Kidney capillary endothelial cell (primary cell): ENCODE measurements around the gene FAM186B.

Experiments
- DNase-seq: peaks from one replicate; pipeline ENCODE4 v3.0.0-alpha.2; 2018; ENCODE audit warnings: low spot score

FAM186B gene

DNA sequence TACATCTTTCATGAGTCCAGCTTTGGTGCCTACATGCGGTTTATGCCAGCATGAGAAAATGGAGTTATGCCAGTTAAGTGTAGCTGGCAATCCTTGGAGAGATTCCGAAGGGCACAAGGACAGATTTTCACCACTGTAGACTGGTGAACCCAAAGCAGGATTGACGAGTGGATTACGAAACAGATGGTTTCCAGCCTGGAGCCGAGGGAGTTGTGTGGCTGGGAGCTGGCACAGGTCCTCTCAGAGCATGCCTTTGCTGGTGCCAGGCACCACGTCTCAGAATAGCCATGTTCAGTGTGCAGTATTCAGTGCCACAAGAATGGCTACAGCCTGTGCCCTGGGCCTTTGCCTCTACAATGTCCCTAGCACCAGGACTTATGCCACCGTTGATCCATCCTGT, 53.4 kb downstream of the FAM186B start:
- DNase-seq, result no peak

DNA sequence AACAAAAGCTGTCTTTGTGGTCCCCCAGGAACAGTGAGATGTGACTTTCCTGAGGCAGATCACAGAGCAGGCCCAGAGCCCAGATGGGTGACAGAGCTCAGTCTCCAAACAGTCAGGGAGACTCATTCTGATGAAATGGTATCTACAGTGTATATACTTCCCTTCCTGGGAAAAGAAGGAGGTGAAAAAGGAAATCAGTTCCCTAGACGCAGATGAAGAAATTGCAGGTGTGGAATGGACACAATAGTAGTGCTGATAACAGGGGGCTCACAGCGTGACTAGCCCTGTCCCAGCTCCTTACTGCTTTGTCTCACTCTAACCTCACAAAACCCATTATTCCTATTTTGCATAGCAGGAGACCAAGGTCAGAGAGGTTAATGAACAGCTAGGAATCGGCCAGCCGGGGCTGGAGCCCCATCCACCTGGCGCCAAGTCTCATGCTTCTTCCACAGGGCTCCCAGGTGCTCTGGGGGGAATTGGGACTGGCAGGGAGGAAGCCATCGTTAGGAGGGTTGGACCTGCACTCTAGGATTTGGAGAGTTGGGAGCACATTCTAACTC, 54.7 kb downstream of the FAM186B start:
- no peak for DNase-seq

DNA sequence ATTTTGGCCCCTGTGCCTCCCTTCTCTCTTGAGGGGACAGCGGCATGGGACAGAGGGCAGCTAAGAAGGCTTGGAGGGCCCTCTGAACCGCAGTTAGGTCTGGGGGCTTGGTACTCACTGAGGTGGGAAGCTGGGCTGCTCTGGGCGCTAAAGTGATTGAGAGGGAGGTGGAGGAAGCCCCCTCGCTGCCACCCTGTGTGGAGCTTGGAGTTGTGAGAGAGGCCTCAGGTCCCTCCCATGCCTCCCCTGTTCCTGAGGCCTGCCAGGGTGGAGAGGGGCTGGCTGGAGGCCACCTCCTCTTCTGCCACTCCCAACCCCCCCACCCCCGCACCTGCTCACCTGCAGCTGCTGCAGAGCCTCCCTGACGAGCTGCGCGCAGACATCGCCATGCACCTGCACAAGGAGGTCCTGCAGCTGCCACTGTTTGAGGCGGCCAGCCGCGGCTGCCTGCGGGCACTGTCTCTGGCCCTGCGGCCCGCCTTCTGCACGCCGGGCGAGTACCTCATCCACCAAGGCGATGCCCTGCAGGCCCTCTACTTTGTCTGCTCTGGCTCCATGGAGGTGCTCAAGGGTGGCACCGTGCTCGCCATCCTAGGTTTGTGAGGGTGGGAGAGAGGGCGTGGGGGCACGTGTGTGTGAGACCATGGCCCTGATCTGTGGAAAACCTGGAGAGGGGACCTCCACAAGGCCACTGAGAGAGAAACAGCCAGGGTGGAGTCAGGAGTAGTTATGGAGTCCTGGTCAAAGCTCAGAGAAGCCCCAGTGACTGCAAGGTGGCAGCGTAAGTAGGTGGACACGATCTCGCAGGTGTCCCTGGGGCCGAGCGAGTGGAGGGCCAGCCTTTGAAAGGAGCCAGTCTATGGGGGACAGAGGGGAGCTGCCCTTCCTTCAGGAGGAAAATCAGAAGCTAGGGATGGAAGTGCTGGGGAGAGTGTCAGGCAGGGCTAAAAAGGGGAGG, 55.4 kb downstream of the FAM186B start:
- no peak for DNase-seq

GRCh38 chr12:49548822-49549648, 56.4 kb downstream of the FAM186B start:
- DNase-seq, result no peak

DNA sequence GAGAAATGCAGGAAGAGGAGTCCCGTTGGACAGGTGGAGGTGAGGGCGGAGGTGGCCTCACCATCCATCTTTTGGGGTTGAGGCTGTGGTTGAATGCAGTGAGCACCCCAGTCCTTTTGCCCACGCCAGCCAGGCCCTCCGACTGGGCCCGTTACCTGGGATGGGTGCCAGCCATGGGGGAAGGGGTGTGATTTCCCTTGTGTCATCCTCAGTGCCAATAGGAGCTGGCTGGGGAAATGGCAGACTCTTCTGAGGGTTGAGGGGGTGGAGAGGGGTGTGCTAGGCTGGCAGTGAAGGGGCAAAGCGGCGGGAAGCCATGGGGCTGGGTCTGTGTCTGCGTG, 57.0 kb downstream of the FAM186B start:
- no peak for DNase-seq

GRCh38 chr12:49547090-49547690, 58.2 kb downstream of the FAM186B start:
- DNase-seq, result no peak

DNA sequence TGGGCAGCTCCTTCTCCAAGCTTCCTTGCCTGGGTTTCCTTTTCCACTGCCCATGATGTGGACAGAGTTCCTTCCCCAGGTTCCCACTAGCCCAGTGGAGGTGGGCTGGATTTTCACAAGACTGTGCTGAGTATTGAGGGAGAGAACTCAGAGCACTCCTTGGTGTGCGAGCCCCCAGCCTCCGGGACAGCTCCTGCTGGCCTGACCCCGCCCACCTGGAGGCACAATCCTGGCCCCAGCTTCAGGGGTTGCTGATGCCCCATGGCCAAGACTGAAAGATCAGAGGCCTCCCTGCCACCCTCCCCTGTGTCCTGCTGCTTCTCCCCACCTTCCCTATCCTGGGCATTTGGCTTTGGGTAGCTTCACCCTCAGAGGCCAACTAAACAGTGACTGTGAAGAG, 59.0 kb downstream of the FAM186B start:
- no peak for DNase-seq

DNA sequence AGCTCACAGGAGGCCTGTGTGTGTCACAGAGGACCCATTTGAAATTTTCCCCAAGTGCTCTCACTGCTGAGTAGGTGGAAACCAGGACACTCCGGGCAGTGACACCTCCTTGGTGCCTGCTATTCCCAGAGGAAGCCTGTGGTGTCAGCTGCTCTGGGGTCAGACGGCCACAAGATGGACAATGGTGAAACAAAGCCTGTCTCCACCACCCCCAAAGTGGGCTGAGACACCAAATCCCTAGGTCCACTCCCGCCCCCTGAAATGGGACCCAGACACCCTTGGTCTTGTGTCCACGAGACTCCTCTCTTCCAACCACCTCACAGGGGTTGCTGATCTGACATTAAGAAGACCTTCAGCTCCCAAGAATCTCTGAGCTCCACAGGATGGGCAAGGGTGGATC, 59.6 kb downstream of the FAM186B start:
- DNase-seq, result no peak

- DNase-seq, result no peak
Observed at GRCh38 chr12:49543914-49544815, 61.3 kb downstream of the FAM186B start.

GRCh38 chr12:49543221-49543913, 62.1 kb downstream of the FAM186B start:
- DNase-seq, result no peak

GRCh38 chr12:49542592-49543160, 62.8 kb downstream of the FAM186B start:
- no peak for DNase-seq

- no peak for DNase-seq
Observed at GRCh38 chr12:49541911-49542505, 63.4 kb downstream of the FAM186B start.

DNA sequence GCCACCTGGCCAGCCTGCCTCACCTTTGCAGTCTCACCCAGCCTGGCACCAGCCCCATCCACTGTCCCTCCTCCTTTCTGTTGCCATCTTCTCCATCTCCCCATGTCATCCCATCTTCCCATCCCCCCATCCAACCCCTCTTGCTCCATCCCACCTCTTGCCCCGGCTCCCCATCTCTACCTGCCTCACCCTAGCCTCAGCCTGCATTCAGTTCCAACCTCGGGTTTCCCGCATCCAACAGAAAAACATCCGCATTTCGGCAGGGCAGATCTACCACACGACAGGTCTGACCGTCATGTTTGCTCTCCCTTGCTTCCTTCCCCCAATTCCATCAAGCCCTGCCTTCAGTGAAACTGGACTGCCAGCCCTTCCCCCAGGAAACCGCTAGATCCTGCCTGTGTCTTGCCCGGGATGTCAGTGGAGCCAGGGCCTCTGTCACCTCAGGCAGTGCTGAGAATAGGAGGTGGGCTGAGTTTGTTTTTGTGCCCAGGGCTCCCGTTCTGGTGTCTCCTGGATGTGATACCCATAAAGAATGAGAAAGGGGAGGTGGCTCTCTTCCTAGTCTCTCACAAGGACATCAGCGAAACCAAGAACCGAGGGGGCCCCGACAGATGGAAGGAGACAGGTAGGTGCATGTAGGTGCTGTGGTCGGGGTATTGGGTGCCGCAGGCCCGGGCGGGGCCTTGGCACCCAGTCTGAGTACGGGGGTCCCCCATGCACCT, 64.1 kb downstream of the FAM186B start:
- DNase-seq, result no peak

DNA sequence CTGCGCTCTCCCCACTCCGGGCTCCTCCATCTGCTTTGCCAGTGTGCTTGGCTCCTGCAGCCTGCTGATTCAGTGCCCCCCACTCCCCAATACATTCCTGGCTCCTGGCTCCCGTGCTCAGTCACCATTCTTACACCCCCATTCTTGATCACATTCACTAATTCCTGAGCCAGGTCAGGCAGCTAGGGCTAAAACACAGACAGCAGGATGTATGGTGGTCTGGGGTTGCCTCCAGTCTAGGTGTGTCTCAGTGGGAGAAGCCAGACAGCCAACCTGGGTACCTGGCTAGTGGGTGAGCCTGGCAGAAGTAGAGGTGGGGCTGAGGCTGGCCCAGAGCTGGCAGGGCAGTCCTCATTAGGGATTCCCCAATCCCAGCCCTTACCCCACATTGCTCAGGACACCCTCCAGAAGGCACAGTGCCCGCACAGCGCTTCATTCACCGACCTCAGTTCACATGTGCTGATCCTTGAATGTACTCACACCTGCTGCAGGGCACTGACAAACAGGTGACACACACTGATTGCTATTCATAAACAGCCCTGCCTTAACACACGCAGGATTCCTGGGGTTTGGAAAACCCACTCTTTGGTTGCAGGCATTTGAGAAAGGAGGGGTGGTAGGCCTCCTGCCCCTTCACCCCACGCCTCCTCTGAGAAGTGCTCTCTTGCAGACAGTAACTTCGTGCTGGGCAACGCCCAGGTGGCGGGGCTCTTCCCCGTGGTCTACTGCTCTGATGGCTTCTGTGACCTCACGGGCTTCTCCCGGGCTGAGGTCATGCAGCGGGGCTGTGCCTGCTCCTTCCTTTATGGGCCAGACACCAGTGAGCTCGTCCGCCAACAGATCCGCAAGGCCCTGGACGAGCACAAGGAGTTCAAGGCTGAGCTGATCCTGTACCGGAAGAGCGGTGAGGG, 65.0 kb downstream of the FAM186B start:
- no peak for DNase-seq

DNA sequence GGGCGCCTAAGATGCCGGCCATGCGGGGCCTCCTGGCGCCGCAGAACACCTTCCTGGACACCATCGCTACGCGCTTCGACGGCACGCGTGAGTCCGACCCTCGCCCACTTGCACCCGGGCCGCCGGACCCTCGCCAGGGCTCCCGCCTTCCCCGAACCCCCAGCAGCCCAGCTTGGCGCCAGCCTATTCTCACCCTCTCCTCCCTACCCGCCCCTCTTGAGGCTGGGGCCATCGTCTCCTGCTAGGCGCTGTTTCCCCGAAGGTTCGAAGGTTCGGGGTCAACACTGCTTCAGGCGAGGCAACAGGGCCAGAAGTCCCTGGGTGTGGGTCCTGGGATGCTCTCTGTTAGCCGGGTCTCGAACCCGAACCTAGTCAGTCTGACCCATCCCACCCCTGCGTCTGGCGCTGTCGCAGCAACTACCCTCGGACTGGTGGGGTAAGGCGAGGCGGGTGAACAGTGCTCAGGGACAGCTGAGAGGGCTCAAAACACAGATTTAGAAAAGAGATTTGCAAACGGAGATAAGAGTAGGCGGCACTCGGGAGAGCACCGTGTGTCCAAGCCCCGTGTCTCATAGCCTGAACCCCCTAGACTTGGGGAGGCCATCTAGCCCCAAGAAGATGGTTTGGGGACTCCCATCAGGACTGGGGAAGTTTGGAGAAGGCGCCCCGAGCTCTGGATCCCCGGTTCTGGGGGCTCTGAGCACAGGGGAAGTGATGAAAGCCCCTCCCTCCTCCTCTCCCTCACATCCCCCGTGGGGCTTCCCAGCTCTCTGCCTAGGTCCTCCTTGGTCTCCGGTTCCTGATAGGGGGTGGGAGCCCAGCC, 65.8 kb downstream of the FAM186B start:
- DNase-seq, result no peak

DNA sequence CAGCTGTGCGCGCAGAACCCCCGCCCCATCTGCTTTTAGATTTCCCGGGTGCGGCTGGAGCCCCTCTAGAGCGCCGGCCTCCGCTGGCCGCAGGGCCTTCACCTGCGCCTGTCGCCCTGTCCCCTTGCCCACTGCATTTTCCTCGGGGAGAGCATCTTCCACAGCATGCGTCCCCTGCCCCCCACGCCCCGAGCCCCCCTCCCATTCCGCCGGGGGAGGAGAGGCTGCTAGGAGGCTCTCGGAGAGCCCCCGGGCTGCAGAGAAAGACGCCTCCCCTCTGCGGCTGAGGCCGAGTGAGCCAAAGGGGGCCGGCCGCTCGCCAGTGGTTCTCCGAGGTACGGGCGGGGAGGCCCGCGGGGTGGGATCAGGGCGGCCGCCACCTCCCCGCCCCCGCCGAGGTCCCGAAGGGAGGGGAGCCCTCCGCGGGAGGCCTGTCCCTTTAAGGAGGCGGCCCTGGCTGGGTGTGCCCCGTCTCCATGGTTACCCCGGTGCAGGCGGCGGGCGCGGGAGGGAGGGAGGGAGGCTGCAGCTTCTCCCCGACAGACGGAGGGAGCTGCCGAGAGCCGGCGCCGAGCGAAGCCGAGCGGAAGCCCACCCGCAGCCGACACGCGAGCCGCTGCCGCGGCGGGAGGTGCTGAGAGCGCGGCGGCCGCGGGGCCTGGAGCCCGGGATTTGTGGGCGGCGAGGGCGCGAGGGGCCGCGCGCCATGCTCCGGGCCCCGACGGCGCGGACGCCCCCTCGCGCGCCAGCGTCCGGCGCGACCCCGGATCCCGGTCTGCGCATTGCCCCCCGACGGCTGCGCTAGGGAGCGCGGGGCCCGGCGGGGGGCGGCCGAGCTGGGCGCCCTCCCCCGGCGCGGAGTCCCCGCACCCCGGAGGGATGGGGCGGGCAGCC, 66.7 kb downstream of the FAM186B start, which contains the start of gene KCNH3:
Gene KCNH3 (plus strand): TSS at position 521 of the 894 bp plus-strand sequence. CDS start 387 bp downstream, outside the sequence.
- no peak for DNase-seq
